CD4-positive, alpha-beta memory T cell (primary cell): ENCODE data around the gene POLD4. TPM values are rescaled to one million over a fixed set of nuclear protein-coding genes. Genes with fewer than 3 reads are reported as not detected.

ENCODE experiments used
- CTCF ChIA-PET: fragments of 350-600 bp; sonication (Branson Sonifier 250); formaldehyde crosslinking; loops from one replicate; lab custom pipeline; 2021; ENCODE audit warnings: inconsistent platforms; ENCODE audit not compliant: partially characterized antibody; lab: Charles Lee
- POLR2A ChIA-PET: fragments of 350-600 bp; sonication (Branson Sonifier 250); formaldehyde crosslinking; loops from one replicate; lab custom pipeline; 2021; ENCODE audit not compliant: partially characterized antibody; lab: Charles Lee
- DNase-seq, 5 donors: peaks; one replicate each; pipeline versions ENCODE4 v3.0.0 to v3.0.0-alpha.2; 2020 to 2022; ENCODE audit warnings: mixed read lengths in 1 of 5
- H3K27ac ChIP-seq: one replicate; pipeline ENCODE4 v1.7.0; 2013; ENCODE audit warnings: low read depth, low read length
- H3K27me3 ChIP-seq: 2 replicates; pipeline ENCODE4 v1.7.0; 2013; ENCODE audit warnings: mild to moderate bottlenecking, low read length, moderate library complexity; ENCODE audit not compliant: insufficient read depth
- H3K36me3 ChIP-seq: 2 replicates; pipeline ENCODE4 v1.7.0; 2013; ENCODE audit warnings: mild to moderate bottlenecking, low read length, moderate library complexity; ENCODE audit not compliant: insufficient read depth
- H3K4me1 ChIP-seq: 2 replicates; pipeline ENCODE4 v1.7.0; 2013; ENCODE audit warnings: mild to moderate bottlenecking, low read length, moderate library complexity; ENCODE audit not compliant: insufficient read depth
- H3K4me3 ChIP-seq, 2 donors: one replicate each; pipeline ENCODE4 v1.7.0; 2013; ENCODE audit warnings: low read length in 2 of 2, mild to moderate bottlenecking in 1 of 2
- H3K9me3 ChIP-seq, 2 donors: one replicate each; pipeline ENCODE4 v1.7.0; 2013; ENCODE audit warnings: low read length in 2 of 2, control low read depth in 1 of 2; ENCODE audit not compliant: control insufficient read depth in 1 of 2
- H3K27ac Mint-ChIP-seq, 7 donors: one replicate each; pipeline ENCODE4 v1.8.0; 2020 to 2021; ENCODE audit warnings: mixed read lengths in 7 of 7, mild to moderate bottlenecking in 6 of 7, inconsistent platforms in 3 of 7, moderate library complexity in 3 of 7
- H3K27me3 Mint-ChIP-seq, 2 donors: one replicate each; pipeline ENCODE4 v1.8.0; 2020 to 2021; ENCODE audit warnings: mixed read lengths in 2 of 2
- H3K36me3 Mint-ChIP-seq, 2 donors: one replicate each; pipeline ENCODE4 v1.8.0; 2020 to 2021; ENCODE audit warnings: mixed read lengths in 2 of 2, inconsistent platforms in 1 of 2, mild to moderate bottlenecking in 1 of 2
- H3K4me1 Mint-ChIP-seq, 4 donors: one replicate each; pipeline ENCODE4 v1.8.0; 2020 to 2021; ENCODE audit warnings: mixed read lengths in 4 of 4, mild to moderate bottlenecking in 1 of 4
- H3K4me3 Mint-ChIP-seq, 8 donors: one replicate each; pipeline ENCODE4 v1.8.0; 2020 to 2021; ENCODE audit warnings: mixed read lengths in 8 of 8, mild to moderate bottlenecking in 7 of 8, moderate library complexity in 6 of 8, inconsistent platforms in 3 of 8
- H3K9me3 Mint-ChIP-seq, 8 donors: one replicate each; pipeline ENCODE4 v1.8.0; 2020 to 2021; ENCODE audit warnings: mixed read lengths in 8 of 8, mild to moderate bottlenecking in 5 of 8, inconsistent platforms in 3 of 8, moderate library complexity in 1 of 8
- intact Hi-C: fragments of 100-400 bp; cut with micrococcal nuclease; formaldehyde crosslinking; loops from one replicate; pipeline ENCODE4 v1.15.1; 2023
- polyA plus RNA-seq, 2 donors: library from polyadenylated mRNA; unstranded; fragments of 300-500 nt; fragmentation: Illumina TruSeq; gene quantifications; one replicate each; pipeline ENCODE4 v1.2.3, GENCODE V29; 2021
- total RNA-seq, 2 experiments: library from RNA; stranded (reverse); gene quantifications; one replicate each; pipeline ENCODE4 v1.2.3, GENCODE V29; 2021

The POLD4 gene
- total and polyA plus RNA-seq, 4 experiments from 2014 or later: 87.9 to 96.2 (median 92.5) TPM

DNA sequence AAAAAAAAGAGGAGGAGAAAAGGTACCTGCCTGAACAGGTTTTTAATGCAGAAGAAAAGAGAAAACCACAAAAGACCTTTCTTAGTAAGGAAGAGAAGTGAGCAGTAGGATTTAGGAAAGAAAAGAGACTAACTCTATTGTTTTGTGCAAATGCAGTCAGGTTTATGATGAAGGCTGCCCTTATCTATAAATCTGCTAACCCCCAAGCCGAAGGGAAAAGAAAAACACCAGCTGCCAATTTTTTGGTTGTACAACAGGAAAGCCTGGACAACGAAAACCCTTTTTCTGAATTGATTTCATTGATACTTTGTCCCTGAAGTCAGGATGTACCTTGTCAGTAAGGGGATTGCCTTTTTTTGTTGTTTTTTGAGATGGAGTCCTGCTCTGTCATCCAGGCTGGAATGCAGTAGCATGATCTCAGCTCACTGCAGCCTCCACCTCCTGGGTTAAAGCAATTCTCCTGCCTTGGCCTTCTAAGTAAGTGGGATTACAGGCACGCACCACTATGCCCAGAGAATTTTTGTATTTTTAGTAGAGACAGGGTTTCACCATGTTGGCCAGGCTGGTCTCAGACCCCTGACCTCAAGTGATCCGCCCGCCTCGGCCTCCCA is 21.2 kb downstream of the POLD4 start:
- Histone ChIP-seq H3K27ac (no peak overlapping the region), H3K4me1 (no peaks in the 10 kb centered on the region), H3K9me3 (no peaks in the 10 kb centered on the region), H3K36me3 (no peaks in the 10 kb centered on the region), H3K4me3 (no peak overlapping the region), H3K27me3 (no peaks in the 10 kb centered on the region)
- DNase-seq: no peak
- H3K4me1 Mint-ChIP-seq: no peaks in the 10 kb centered on the region
- no peaks in the 10 kb centered on the region for H3K27me3 Mint-ChIP-seq
- no peaks in the 10 kb centered on the region for H3K9me3 Mint-ChIP-seq
- intact Hi-C loops: no loop called here
- H3K27ac Mint-ChIP-seq: no peak overlapping the region
- H3K36me3 Mint-ChIP-seq: no peaks in the 10 kb centered on the region
- POLR2A ChIA-PET: no interaction called here
- CTCF ChIA-PET: no interaction called here
- H3K4me3 Mint-ChIP-seq: no peak overlapping the region

DNA sequence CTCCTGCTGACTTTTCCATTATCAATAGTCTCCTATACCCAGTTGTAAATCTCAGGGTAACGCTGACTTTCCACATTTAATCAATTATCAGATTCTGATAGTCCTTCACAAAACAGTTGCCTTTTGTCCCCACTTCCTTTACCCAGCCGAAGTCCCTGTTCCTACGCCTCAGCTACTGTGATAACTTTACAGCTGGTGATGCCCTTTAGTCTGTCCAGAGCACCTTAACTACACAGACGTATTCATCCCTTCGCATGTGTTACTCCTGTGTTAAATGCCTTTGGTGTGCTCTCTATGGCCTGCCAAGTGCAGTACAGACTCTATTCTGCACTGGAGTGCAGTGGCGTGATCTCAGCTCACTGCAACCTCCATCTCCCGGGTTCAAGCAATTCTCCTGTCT is 29.8 kb downstream of the POLD4 start:
- H3K27ac ChIP-seq: no peak overlapping the region
- ChIA-PET POLR2A (no interaction called here), CTCF (interaction anchor here (0.9 to 4.8 kb wide), 2 partner anchors 15 to 28 kb away, joined by 3 to 31 read pairs; no protein-coding TSS in a partner anchor)
- H3K9me3 Mint-ChIP-seq: no peaks in the 10 kb centered on the region
- H3K4me3 ChIP-seq: no peak overlapping the region
- H3K4me1 Mint-ChIP-seq: peaks cover 2 to 7% (median 3%) of the 10 kb centered on the region in 4 donors
- peak overlapping the region in 1 of 7 donors; percentile 55 for H3K27ac Mint-ChIP-seq
- peaks cover under 1% of the 10 kb centered on the region for H3K4me1 ChIP-seq
- H3K36me3 Mint-ChIP-seq: peaks cover 0 to 1% of the 10 kb centered on the region in 2 donors
- no peaks in the 10 kb centered on the region for H3K36me3 ChIP-seq
- no peaks in the 10 kb centered on the region for H3K27me3 Mint-ChIP-seq
- H3K9me3 ChIP-seq: no peaks in the 10 kb centered on the region
- intact Hi-C loops: no loop called here
- no peak overlapping the region for H3K4me3 Mint-ChIP-seq
- H3K27me3 ChIP-seq: no peaks in the 10 kb centered on the region
- no peak for DNase-seq

DNA sequence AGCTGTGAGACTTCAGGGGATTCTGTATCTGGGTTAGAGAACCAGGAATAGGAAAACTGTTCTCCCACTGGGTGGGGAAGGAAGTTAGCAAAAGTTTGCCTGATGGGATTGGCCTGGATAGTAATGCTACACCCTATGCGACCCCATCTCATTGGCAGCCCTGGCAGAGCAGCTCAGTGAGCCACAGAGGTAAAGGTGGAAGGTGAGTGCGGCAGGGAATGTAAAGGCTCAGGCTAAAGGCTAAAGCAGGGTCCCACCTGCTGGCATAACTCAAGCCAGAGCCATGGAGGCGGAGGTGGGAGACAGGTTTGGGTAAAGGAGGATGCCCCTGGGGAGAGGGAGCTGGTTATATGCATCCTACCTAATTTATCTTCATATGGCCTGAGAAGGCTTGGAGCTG is 31.3 kb downstream of the POLD4 start:
- no peak overlapping the region for H3K4me3 ChIP-seq
- no peaks in the 10 kb centered on the region for H3K27me3 Mint-ChIP-seq
- peaks cover 0 to 4% (median 0%) of the 10 kb centered on the region in 8 donors for H3K9me3 Mint-ChIP-seq
- intact Hi-C loops: no loop called here
- H3K4me3 Mint-ChIP-seq: no peak overlapping the region
- H3K27ac ChIP-seq: no peak overlapping the region
- H3K9me3 ChIP-seq: no peaks in the 10 kb centered on the region
- no peaks in the 10 kb centered on the region for H3K27me3 ChIP-seq
- CTCF ChIA-PET: interaction anchor here (3.1 to 11.2 kb wide), 4 partner anchors 24 to 60 kb away, joined by 14 to 155 read pairs (median 32); no protein-coding TSS in a partner anchor
- H3K36me3 Mint-ChIP-seq: peaks cover 0 to 6% of the 10 kb centered on the region in 2 donors
- H3K36me3 ChIP-seq: no peaks in the 10 kb centered on the region
- DNase-seq: no peak
- POLR2A ChIA-PET: interaction anchor here (0.6 to 13.1 kb wide), 4 partner anchors 16 to 55 kb away, joined by 3 to 358 read pairs (median 94); partner anchors contain the start of genes ANKRD13D, GRK2 and SSH3
- peaks cover 8 to 16% (median 11%) of the 10 kb centered on the region in 4 donors for H3K4me1 Mint-ChIP-seq
- H3K27ac Mint-ChIP-seq: peak overlapping the region in 1 of 7 donors; percentile 55
- peaks cover 6% of the 10 kb centered on the region for H3K4me1 ChIP-seq

DNA sequence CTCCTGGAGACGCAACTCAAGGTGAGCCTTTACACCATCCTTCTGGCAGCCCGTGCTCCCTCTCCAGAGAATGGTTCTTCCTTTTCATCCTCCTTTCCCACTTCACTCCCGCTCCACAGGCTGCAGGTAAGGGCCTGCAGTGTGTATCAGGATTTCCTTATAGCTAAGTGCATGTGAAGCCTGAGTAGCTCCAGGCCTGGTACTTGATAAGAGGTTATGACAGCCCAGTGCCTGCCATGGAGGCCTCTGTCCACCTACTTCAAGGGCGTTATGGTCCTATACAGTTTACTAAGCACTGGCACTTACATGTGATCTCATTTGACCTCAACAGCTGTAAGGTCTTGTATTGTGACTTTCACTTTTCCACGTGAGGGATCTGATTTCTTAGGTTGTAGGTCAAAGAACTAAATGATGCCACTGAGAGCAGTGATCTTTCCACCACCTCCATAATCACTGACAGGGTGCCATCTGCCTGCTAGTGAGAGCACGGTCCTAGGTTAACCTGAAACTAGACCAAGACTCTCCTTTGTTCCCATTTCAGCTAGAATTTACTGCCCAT is 32.0 kb downstream of the POLD4 start:
- no peak for DNase-seq
- Mint-ChIP-seq H3K27me3 (no peaks in the 10 kb centered on the region), H3K27ac (peak overlapping the region in 1 of 7 donors; percentile 38), H3K36me3 (peaks cover 0 to 6% of the 10 kb centered on the region in 2 donors), H3K4me1 (peaks cover 10 to 20% (median 13%) of the 10 kb centered on the region in 4 donors), H3K9me3 (peaks cover 0 to 4% (median 0%) of the 10 kb centered on the region in 8 donors), H3K4me3 (no peak overlapping the region)
- no peaks in the 10 kb centered on the region for H3K36me3 ChIP-seq
- H3K4me1 ChIP-seq: peaks cover 6% of the 10 kb centered on the region
- POLR2A ChIA-PET: interaction anchor here (0.6 to 13.1 kb wide), 4 partner anchors 17 to 54 kb away, joined by 3 to 358 read pairs (median 124); partner anchors contain the start of genes ANKRD13D and GRK2
- no peaks in the 10 kb centered on the region for H3K27me3 ChIP-seq
- H3K9me3 ChIP-seq: no peaks in the 10 kb centered on the region
- CTCF ChIA-PET: interaction anchor here (3.1 to 11.2 kb wide), 4 partner anchors 25 to 60 kb away, joined by 14 to 155 read pairs (median 32); no protein-coding TSS in a partner anchor
- no peak overlapping the region for H3K27ac ChIP-seq
- intact Hi-C loops: no loop called here
- no peak overlapping the region for H3K4me3 ChIP-seq

DNA sequence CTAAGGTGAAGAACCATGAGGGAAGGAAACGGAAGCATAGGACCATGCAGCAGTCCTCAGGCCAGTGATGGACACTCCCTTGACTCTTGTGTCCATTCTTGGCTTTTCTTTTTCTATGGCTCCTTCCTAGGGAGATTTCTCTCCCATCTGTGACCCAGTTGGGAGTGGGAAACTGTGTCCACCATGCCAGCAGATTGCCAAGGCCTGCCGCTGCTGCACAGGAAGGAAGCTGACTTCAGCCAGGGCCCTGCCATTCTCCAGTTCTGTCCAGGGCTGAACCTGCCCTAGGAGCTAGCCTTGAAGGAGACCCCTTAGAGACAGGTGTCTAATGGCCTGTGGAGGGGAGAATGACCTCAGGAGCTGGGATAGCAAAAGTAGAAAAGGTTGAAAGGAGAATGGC is 32.7 kb downstream of the POLD4 start:
- Mint-ChIP-seq H3K36me3 (peaks cover 0 to 4% of the 10 kb centered on the region in 2 donors), H3K4me1 (peaks cover 10 to 21% (median 14%) of the 10 kb centered on the region in 4 donors), H3K4me3 (no peak overlapping the region), H3K27ac (no peak overlapping the region), H3K9me3 (peaks cover 0 to 4% (median 0%) of the 10 kb centered on the region in 8 donors), H3K27me3 (no peaks in the 10 kb centered on the region)
- intact Hi-C loops: no loop called here
- no peaks in the 10 kb centered on the region for H3K27me3 ChIP-seq
- H3K9me3 ChIP-seq: no peaks in the 10 kb centered on the region
- H3K27ac ChIP-seq: no peak overlapping the region
- DNase-seq: no peak
- peaks cover 9% of the 10 kb centered on the region for H3K4me1 ChIP-seq
- no peak overlapping the region for H3K4me3 ChIP-seq
- ChIA-PET CTCF (interaction anchor here (3.1 to 11.2 kb wide), 5 partner anchors 25 to 61 kb away, joined by 14 to 155 read pairs (median 34); partner anchors contain the start of gene GRK2), POLR2A (interaction anchor here (6.0 to 13.1 kb wide), 3 partner anchors 30 to 53 kb away, joined by 63 to 358 read pairs (median 184); partner anchors contain the start of genes ANKRD13D and GRK2)
- no peaks in the 10 kb centered on the region for H3K36me3 ChIP-seq

DNA sequence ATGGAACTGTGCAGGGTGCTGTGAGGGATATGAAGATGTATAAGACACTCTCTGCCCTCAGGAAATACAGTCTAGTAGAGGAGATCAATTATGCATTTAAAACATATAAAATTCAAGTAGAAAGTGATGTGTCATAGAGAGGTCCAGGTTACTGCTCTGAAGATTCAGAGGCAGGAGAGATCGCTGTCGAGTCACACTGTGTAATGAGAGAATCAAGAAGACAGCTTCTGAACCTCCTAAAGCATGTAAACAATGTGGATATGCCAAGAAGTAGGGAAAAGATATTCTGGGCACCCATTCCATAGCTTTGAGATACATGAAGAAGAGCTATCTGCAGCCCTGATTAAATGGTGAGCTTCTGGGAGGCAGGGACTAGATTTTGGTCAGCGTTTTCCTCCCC is 33.3 kb downstream of the POLD4 start:
- Histone ChIP-seq H3K27ac (no peak overlapping the region), H3K27me3 (no peaks in the 10 kb centered on the region), H3K4me3 (no peak overlapping the region), H3K36me3 (no peaks in the 10 kb centered on the region), H3K4me1 (peaks cover 14% of the 10 kb centered on the region), H3K9me3 (no peaks in the 10 kb centered on the region)
- CTCF ChIA-PET: interaction anchor here (3.1 to 11.2 kb wide), 5 partner anchors 26 to 62 kb away, joined by 14 to 155 read pairs (median 34); partner anchors contain the start of gene GRK2
- H3K36me3 Mint-ChIP-seq: peaks cover 0 to 4% of the 10 kb centered on the region in 2 donors
- H3K4me1 Mint-ChIP-seq: peaks cover 12 to 28% (median 19%) of the 10 kb centered on the region in 4 donors
- peaks cover 0 to 4% (median 0%) of the 10 kb centered on the region in 8 donors for H3K9me3 Mint-ChIP-seq
- intact Hi-C loops: no loop called here
- H3K27me3 Mint-ChIP-seq: no peaks in the 10 kb centered on the region
- no peak overlapping the region for H3K4me3 Mint-ChIP-seq
- DNase-seq: no peak
- no peak overlapping the region for H3K27ac Mint-ChIP-seq
- POLR2A ChIA-PET: interaction anchor here (3.2 to 13.1 kb wide), 4 partner anchors 30 to 53 kb away, joined by 32 to 358 read pairs (median 124); partner anchors contain the start of genes ANKRD13D, GRK2 and POLD4
